Activated naive CD4-positive, alpha-beta T cell treated with anti-CD3 and anti-CD28 coated beads for 36 hours (primary cell): Measurements from ENCODE around the gene FXYD2. TPM values are rescaled to one million over a fixed set of nuclear protein-coding genes. Genes with fewer than 3 reads are reported as not detected.
"Not testable (repeated sequence)": the region's sequence is repeated elsewhere in the genome, so short reads cannot be mapped to it uniquely, and the experiment has no call there.

Experiments
- CTCF ChIA-PET: fragments of 350-600 bp; sonication (Branson Sonifier 250); formaldehyde crosslinking; loops from one replicate; lab custom pipeline; 2021; ENCODE audit warnings: antibody characterized with exemption; lab: Charles Lee
- DNase-seq: peaks from one replicate; pipeline ENCODE4 v3.0.0-alpha.2; 2020
- H3K27ac Mint-ChIP-seq: one replicate; pipeline ENCODE4 v1.8.0; 2021; ENCODE audit warnings: mild to moderate bottlenecking, mixed read lengths
- H3K27me3 Mint-ChIP-seq: one replicate; pipeline ENCODE4 v1.8.0; 2021; ENCODE audit warnings: low read depth, mixed read lengths
- H3K36me3 Mint-ChIP-seq: one replicate; pipeline ENCODE4 v1.8.0; 2021; ENCODE audit warnings: low read depth, mixed read lengths
- H3K4me1 Mint-ChIP-seq: one replicate; pipeline ENCODE4 v1.8.0; 2021; ENCODE audit warnings: low read depth, mixed read lengths
- H3K4me3 Mint-ChIP-seq: one replicate; pipeline ENCODE4 v1.8.0; 2021; ENCODE audit warnings: mild to moderate bottlenecking, moderate library complexity, mixed read lengths
- H3K9me3 Mint-ChIP-seq: one replicate; pipeline ENCODE4 v1.8.0; 2021; ENCODE audit warnings: mixed read lengths
- intact Hi-C: fragments of 100-400 bp; cut with micrococcal nuclease; formaldehyde crosslinking; loops from one replicate; pipeline ENCODE4 v1.15.1; 2023
- total RNA-seq, 2 experiments: library from RNA; stranded (reverse); gene quantifications; one replicate each; pipeline ENCODE4 v1.2.3, GENCODE V29; 2021

The FXYD2 gene
- total RNA-seq, 2 experiments from 2014 or later = 1.1 TPM; not detected in 1

- peak overlapping the region; percentile 95 for H3K27ac Mint-ChIP-seq
- no peaks in the 10 kb centered on the region for H3K9me3 Mint-ChIP-seq
- H3K27me3 Mint-ChIP-seq = no peaks in the 10 kb centered on the region
- CTCF ChIA-PET = interaction anchor here (0.6 to 13.2 kb wide), 13 partner anchors 8 to 573 kb away, joined by 3 to 258 read pairs (median 5); no protein-coding TSS in a partner anchor
- intact Hi-C loops = loop anchor here (1.0 to 10.0 kb wide), 5 partner anchors 13 to 1041 kb away; partner anchors contain the start of genes BUD13 and KMT2A
- peak; percentile 92 for DNase-seq
- peak overlapping the region; percentile 35 for H3K4me3 Mint-ChIP-seq
- no peaks in the 10 kb centered on the region for H3K36me3 Mint-ChIP-seq
- H3K4me1 Mint-ChIP-seq = peaks cover 58% of the 10 kb centered on the region
Measured at GRCh38 chr11:117815262-117815803, 9.2 kb downstream of the FXYD2 start.

GRCh38 chr11:117814766-117815261, 9.7 kb downstream of the FXYD2 start:
- H3K4me3 Mint-ChIP-seq = peak overlapping the region; percentile 35
- peak overlapping the region; percentile 95 for H3K27ac Mint-ChIP-seq
- intact Hi-C loops = loop anchor here (1.0 to 10.0 kb wide), 5 partner anchors 13 to 1040 kb away; partner anchors contain the start of genes BUD13 and KMT2A
- no peaks in the 10 kb centered on the region for H3K9me3 Mint-ChIP-seq
- peak; percentile 89 for DNase-seq
- CTCF ChIA-PET = interaction anchor here (0.7 to 13.2 kb wide), 10 partner anchors 9 to 388 kb away, joined by 3 to 258 read pairs (median 7); no protein-coding TSS in a partner anchor
- H3K36me3 Mint-ChIP-seq = no peaks in the 10 kb centered on the region
- H3K4me1 Mint-ChIP-seq = peaks cover 60% of the 10 kb centered on the region
- H3K27me3 Mint-ChIP-seq = no peaks in the 10 kb centered on the region

GRCh38 chr11:117814204-117814765, 10.3 kb downstream of the FXYD2 start:
- peaks cover 64% of the 10 kb centered on the region for H3K4me1 Mint-ChIP-seq
- no peak for DNase-seq
- peak overlapping the region; percentile 95 for H3K27ac Mint-ChIP-seq
- H3K4me3 Mint-ChIP-seq = no peak overlapping the region
- intact Hi-C loops = loop anchor here (2.0 to 10.0 kb wide), 2 partner anchors 623 to 1039 kb away; partner anchors contain the start of genes BUD13 and KMT2A
- H3K36me3 Mint-ChIP-seq = no peaks in the 10 kb centered on the region
- no peaks in the 10 kb centered on the region for H3K27me3 Mint-ChIP-seq
- CTCF ChIA-PET = interaction anchor here (1.2 to 13.2 kb wide), 7 partner anchors 8 to 388 kb away, joined by 3 to 258 read pairs (median 14); no protein-coding TSS in a partner anchor
- H3K9me3 Mint-ChIP-seq = no peaks in the 10 kb centered on the region

- not testable (repeated sequence) for DNase-seq, H3K36me3 Mint-ChIP-seq, H3K27ac Mint-ChIP-seq, H3K9me3 Mint-ChIP-seq, H3K27me3 Mint-ChIP-seq, H3K4me3 Mint-ChIP-seq
- CTCF ChIA-PET = interaction anchor here (1.4 to 11.3 kb wide), 8 partner anchors 10 to 384 kb away, joined by 3 to 258 read pairs (median 30); partner anchors contain the start of gene FXYD2
- peaks cover 30% of the 10 kb centered on the region for H3K4me1 Mint-ChIP-seq
- intact Hi-C loops = loop anchor here (10.0 kb wide), 1 partner anchor 1035 kb away; the partner anchor contains the start of gene BUD13
Measured at GRCh38 chr11:117810056-117810451, 14.5 kb downstream of the FXYD2 start.

GRCh38 chr11:117809236-117810055, 15.1 kb downstream of the FXYD2 start:
- DNase-seq = peak; percentile 83
- Mint-ChIP-seq H3K27me3 (no peaks in the 10 kb centered on the region), H3K36me3 (no peaks in the 10 kb centered on the region), H3K9me3 (no peaks in the 10 kb centered on the region), H3K4me3 (no peak overlapping the region), H3K27ac (no peak overlapping the region), H3K4me1 (peaks cover 24% of the 10 kb centered on the region)
- intact Hi-C loops = loop anchor here (1.0 to 10.0 kb wide), 4 partner anchors 13 to 1035 kb away; partner anchors contain the start of gene BUD13
- CTCF ChIA-PET = interaction anchor here (0.6 to 11.3 kb wide), 15 partner anchors 11 to 383 kb away, joined by 3 to 258 read pairs (median 4); partner anchors contain the start of gene FXYD2

- Mint-ChIP-seq H3K4me3 (no peak overlapping the region), H3K4me1 (peaks cover 18% of the 10 kb centered on the region), H3K27ac (no peak overlapping the region), H3K9me3 (no peaks in the 10 kb centered on the region), H3K36me3 (no peaks in the 10 kb centered on the region), H3K27me3 (no peaks in the 10 kb centered on the region)
- CTCF ChIA-PET = interaction anchor here (0.6 to 11.3 kb wide), 21 partner anchors 11 to 383 kb away, joined by 3 to 258 read pairs (median 5); partner anchors contain the start of genes FXYD2 and FXYD6
- intact Hi-C loops = loop anchor here (1.0 to 2.0 kb wide), 3 partner anchors 14 to 382 kb away; no protein-coding TSS in a partner anchor
- no peak for DNase-seq
Measured at GRCh38 chr11:117808784-117809183, 15.8 kb downstream of the FXYD2 start.

- Mint-ChIP-seq H3K27ac (no peak overlapping the region), H3K4me3 (no peak overlapping the region), H3K36me3 (no peaks in the 10 kb centered on the region), H3K9me3 (no peaks in the 10 kb centered on the region), H3K4me1 (peaks cover 13% of the 10 kb centered on the region), H3K27me3 (no peaks in the 10 kb centered on the region)
- intact Hi-C loops = loop anchor here (1.0 to 2.0 kb wide), 4 partner anchors 10 to 381 kb away; no protein-coding TSS in a partner anchor
- CTCF ChIA-PET = interaction anchor here (0.6 to 11.3 kb wide), 35 partner anchors 10 to 805 kb away, joined by 3 to 258 read pairs (median 5); partner anchors contain the start of genes DSCAML1, FXYD2 and FXYD6
- peak; percentile 87 for DNase-seq
Measured at GRCh38 chr11:117807482-117808327, 16.8 kb downstream of the FXYD2 start.

- H3K27me3 Mint-ChIP-seq = no peaks in the 10 kb centered on the region
- CTCF ChIA-PET = interaction anchor here (0.6 to 11.3 kb wide), 21 partner anchors 9 to 381 kb away, joined by 3 to 258 read pairs (median 6); partner anchors contain the start of genes DSCAML1, FXYD2 and FXYD6
- intact Hi-C loops = loop anchor here (1.0 kb wide), 2 partner anchors 10 to 246 kb away; no protein-coding TSS in a partner anchor
- no peaks in the 10 kb centered on the region for H3K36me3 Mint-ChIP-seq
- no peaks in the 10 kb centered on the region for H3K9me3 Mint-ChIP-seq
- DNase-seq = no peak
- H3K4me1 Mint-ChIP-seq = peaks cover 13% of the 10 kb centered on the region
- H3K4me3 Mint-ChIP-seq = no peak overlapping the region
- no peak overlapping the region for H3K27ac Mint-ChIP-seq
Measured at GRCh38 chr11:117806846-117807245, 17.7 kb downstream of the FXYD2 start.

- no peaks in the 10 kb centered on the region for H3K36me3 Mint-ChIP-seq
- no peak overlapping the region for H3K4me3 Mint-ChIP-seq
- H3K9me3 Mint-ChIP-seq = no peaks in the 10 kb centered on the region
- no peak for DNase-seq
- intact Hi-C loops = no loop called here
- CTCF ChIA-PET = interaction anchor here (1.1 to 11.3 kb wide), 5 partner anchors 15 to 248 kb away, joined by 3 to 258 read pairs (median 7); partner anchors contain the start of gene FXYD2
- H3K4me1 Mint-ChIP-seq = peaks cover 13% of the 10 kb centered on the region
- no peaks in the 10 kb centered on the region for H3K27me3 Mint-ChIP-seq
- no peak overlapping the region for H3K27ac Mint-ChIP-seq
Measured at GRCh38 chr11:117805045-117805444, 19.5 kb downstream of the FXYD2 start.

- Mint-ChIP-seq H3K27ac (no peak overlapping the region), H3K4me3 (no peak overlapping the region), H3K36me3 (no peaks in the 10 kb centered on the region), H3K9me3 (no peaks in the 10 kb centered on the region), H3K27me3 (peaks cover under 1% of the 10 kb centered on the region), H3K4me1 (peaks cover 3% of the 10 kb centered on the region)
- DNase-seq = no peak
- CTCF ChIA-PET = interaction anchor here (2.5 to 11.3 kb wide), 2 partner anchors 16 to 143 kb away, joined by 7 to 258 read pairs; partner anchors contain the start of gene FXYD2
- intact Hi-C loops = no loop called here
Measured at GRCh38 chr11:117803896-117804295, 20.6 kb downstream of the FXYD2 start.
